PC-3 (cell line): ENCODE data around the gene ATXN7L1. TPM values are rescaled to one million over a fixed set of nuclear protein-coding genes. Genes with fewer than 3 reads are reported as not detected.
A peak's percentile ranks its signal among the peaks of the same experiment; 100 is the strongest.

Source experiments
- ATAC-seq: fragments of 200-7000 bp; cut with Tn5 transposase; 2 replicates; pipeline ENCODE4 v1.9.1; 2020; ENCODE audit warnings: mild to moderate bottlenecking, moderate library complexity
- BruUV-seq: library from RNA; stranded (reverse); fragments of 400-500 nt; replicated peaks from 2 replicates; lab custom pipeline; 2021; lab: Mats Ljungman, UMichigan
- CTCF ChIA-PET: fragments of 300-600 bp; sonication (Branson Sonifier 250); formaldehyde crosslinking; loops from one replicate; lab custom pipeline; 2022; ENCODE audit warnings: antibody characterized with exemption; lab: Charles Lee
- POLR2A ChIA-PET: fragments of 300-600 bp; sonication (Branson Sonifier 250); formaldehyde crosslinking; loops from one replicate; lab custom pipeline; 2022; ENCODE audit warnings: antibody characterized with exemption; ENCODE audit not compliant: unreplicated experiment; lab: Charles Lee
- DNase-seq: peaks from one replicate; pipeline ENCODE4 v3.0.0-alpha.2; 2015
- H2AFZ ChIP-seq: fragments of 300-600 bp; sonication (generic); 2 replicates; pipeline ENCODE4 v1.6.0; 2016; ENCODE audit warnings: antibody characterized with exemption, low read length
- H3F3A ChIP-seq: fragments of 300-600 bp; sonication (generic); one replicate; pipeline ENCODE4 v1.6.0; 2017; ENCODE audit warnings: antibody characterized with exemption, low read length, control low read depth, mild to moderate bottlenecking; ENCODE audit not compliant: unreplicated experiment
- H3K27ac ChIP-seq: fragments of 300-600 bp; sonication (generic); 2 replicates; pipeline ENCODE4 v1.5.1; 2016; ENCODE audit warnings: mild to moderate bottlenecking, low read length
- H3K27me3 ChIP-seq: fragments of 300-600 bp; sonication (generic); 2 replicates; pipeline ENCODE4 v1.6.1; 2016; ENCODE audit warnings: low read length, mixed read lengths
- H3K36me3 ChIP-seq: fragments of 300-600 bp; sonication (generic); 2 replicates; pipeline ENCODE4 v1.6.1; 2016; ENCODE audit warnings: low read depth, mixed run types, low read length, mixed read lengths
- H3K4me1 ChIP-seq: fragments of 300-600 bp; sonication (generic); 2 replicates; pipeline ENCODE4 v1.5.1; 2016; ENCODE audit warnings: low read length; ENCODE audit not compliant: insufficient read depth
- H3K4me2 ChIP-seq: fragments of 300-600 bp; sonication (generic); 2 replicates; pipeline ENCODE4 v1.6.0; 2016; ENCODE audit warnings: low read length
- H3K4me3 ChIP-seq: fragments of 300-600 bp; sonication (generic); 2 replicates; pipeline ENCODE4 v1.5.1; 2016; ENCODE audit warnings: mild to moderate bottlenecking, low read length, mixed read lengths
- H3K79me2 ChIP-seq: fragments of 300-600 bp; sonication (generic); 2 replicates; pipeline ENCODE4 v1.6.1; 2017; ENCODE audit warnings: low read length, mixed read lengths
- H3K9ac ChIP-seq: fragments of 300-600 bp; sonication (generic); 2 replicates; pipeline ENCODE4 v1.6.0; 2016; ENCODE audit warnings: mild to moderate bottlenecking, low read length
- H3K9me2 ChIP-seq: fragments of 300-600 bp; sonication (generic); replicated peaks from 2 replicates; pipeline ENCODE4 v1.6.1; 2016; ENCODE audit warnings: mixed run types, low read length, mixed read lengths
- H3K9me3 ChIP-seq: fragments of 300-600 bp; sonication (generic); 2 replicates; pipeline ENCODE4 v1.6.1; 2016; ENCODE audit warnings: low read length, mixed read lengths
- H4K20me1 ChIP-seq: fragments of 300-600 bp; sonication (generic); 2 replicates; pipeline ENCODE4 v1.6.1; 2016; ENCODE audit warnings: low read length, mixed read lengths
- EZH2 ChIP-seq: fragments of 300-600 bp; sonication (generic); IDR thresholded peaks from one replicate; pipeline ENCODE4 v1.6.1; 2017; ENCODE audit warnings: antibody characterized with exemption, mild to moderate bottlenecking, low read length; ENCODE audit not compliant: unreplicated experiment
- EZH2phosphoT487 ChIP-seq: fragments of 300-600 bp; sonication (generic); IDR thresholded peaks from 2 replicates; pipeline ENCODE4 v1.6.1; 2018; ENCODE audit warnings: mild to moderate bottlenecking, antibody characterized with exemption, low read length, borderline replicate concordance
- intact Hi-C: fragments of 100-400 bp; cut with micrococcal nuclease; formaldehyde crosslinking; loops from 2 replicates; pipeline ENCODE4 v1.9.0; 2023
- total RNA-seq: library from RNA; depleted of rRNA; stranded (reverse); fragments of >200 nt; gene quantifications from 2 replicates; pipeline ENCODE4 v1.2.3, GENCODE V29; 2014
- TF ChIP-seq, protein P1 (sequence below): fragments of 300-600 bp; sonication (generic); conservative IDR thresholded peaks from 2 replicates; pipeline ENCODE4 v1.5.1; 2017; ENCODE audit warnings: antibody characterized with exemption, low read depth, mild to moderate bottlenecking, low read length

Gene ATXN7L1
- total RNA-seq, 1 experiment from 2014 or later: 16.0 TPM

DNA sequence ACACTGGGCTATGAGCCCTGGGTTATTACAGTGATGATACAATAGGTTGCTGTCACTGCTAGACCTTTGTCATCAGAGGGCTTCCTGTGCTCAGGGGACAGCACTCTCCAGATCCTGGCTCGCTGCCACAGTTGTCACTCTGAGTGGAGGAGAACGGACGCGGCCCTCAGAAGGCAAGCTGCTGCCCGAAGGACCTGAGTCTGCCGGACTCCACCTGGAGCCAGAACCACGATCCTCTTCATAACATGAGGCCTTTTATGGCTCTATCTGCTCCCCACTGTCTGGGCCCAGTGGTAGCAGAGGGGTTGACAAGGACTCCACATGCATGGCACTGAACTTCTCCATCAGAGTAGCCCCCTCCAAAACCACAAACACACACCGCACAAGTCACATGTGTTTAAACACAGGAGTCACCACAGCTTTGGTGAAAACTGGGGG is 200.4 kb downstream of the ATXN7L1 start:
- ChIA-PET CTCF (no interaction called here), POLR2A (no interaction called here)
- H3K27me3 ChIP-seq: no peaks in the 10 kb centered on the region
- ATAC-seq: no peak
- BruUV-seq: no TSS peak
- H3K9me2 ChIP-seq: no peaks in the 10 kb centered on the region
- H3K27ac ChIP-seq: no peak overlapping the region
- H2AFZ ChIP-seq: no peak overlapping the region
- H3K79me2 ChIP-seq: no peaks in the 10 kb centered on the region
- H3K36me3 ChIP-seq: no peaks in the 10 kb centered on the region
- H3K9me3 ChIP-seq: no peaks in the 10 kb centered on the region
- no peak for TF ChIP-seq EZH2
- TF ChIP-seq EZH2phosphoT487: no peak
- TF ChIP-seq, protein P1, sequence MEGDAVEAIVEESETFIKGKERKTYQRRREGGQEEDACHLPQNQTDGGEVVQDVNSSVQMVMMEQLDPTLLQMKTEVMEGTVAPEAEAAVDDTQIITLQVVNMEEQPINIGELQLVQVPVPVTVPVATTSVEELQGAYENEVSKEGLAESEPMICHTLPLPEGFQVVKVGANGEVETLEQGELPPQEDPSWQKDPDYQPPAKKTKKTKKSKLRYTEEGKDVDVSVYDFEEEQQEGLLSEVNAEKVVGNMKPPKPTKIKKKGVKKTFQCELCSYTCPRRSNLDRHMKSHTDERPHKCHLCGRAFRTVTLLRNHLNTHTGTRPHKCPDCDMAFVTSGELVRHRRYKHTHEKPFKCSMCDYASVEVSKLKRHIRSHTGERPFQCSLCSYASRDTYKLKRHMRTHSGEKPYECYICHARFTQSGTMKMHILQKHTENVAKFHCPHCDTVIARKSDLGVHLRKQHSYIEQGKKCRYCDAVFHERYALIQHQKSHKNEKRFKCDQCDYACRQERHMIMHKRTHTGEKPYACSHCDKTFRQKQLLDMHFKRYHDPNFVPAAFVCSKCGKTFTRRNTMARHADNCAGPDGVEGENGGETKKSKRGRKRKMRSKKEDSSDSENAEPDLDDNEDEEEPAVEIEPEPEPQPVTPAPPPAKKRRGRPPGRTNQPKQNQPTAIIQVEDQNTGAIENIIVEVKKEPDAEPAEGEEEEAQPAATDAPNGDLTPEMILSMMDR: no peak
- H3K9ac ChIP-seq: no peak overlapping the region
- no peaks in the 10 kb centered on the region for H3F3A ChIP-seq
- H3K4me1 ChIP-seq: peaks cover 19% of the 10 kb centered on the region
- H3K4me3 ChIP-seq: no peak overlapping the region
- H4K20me1 ChIP-seq: no peaks in the 10 kb centered on the region
- DNase-seq: no peak
- intact Hi-C loops: no loop called here
- no peak overlapping the region for H3K4me2 ChIP-seq

DNA sequence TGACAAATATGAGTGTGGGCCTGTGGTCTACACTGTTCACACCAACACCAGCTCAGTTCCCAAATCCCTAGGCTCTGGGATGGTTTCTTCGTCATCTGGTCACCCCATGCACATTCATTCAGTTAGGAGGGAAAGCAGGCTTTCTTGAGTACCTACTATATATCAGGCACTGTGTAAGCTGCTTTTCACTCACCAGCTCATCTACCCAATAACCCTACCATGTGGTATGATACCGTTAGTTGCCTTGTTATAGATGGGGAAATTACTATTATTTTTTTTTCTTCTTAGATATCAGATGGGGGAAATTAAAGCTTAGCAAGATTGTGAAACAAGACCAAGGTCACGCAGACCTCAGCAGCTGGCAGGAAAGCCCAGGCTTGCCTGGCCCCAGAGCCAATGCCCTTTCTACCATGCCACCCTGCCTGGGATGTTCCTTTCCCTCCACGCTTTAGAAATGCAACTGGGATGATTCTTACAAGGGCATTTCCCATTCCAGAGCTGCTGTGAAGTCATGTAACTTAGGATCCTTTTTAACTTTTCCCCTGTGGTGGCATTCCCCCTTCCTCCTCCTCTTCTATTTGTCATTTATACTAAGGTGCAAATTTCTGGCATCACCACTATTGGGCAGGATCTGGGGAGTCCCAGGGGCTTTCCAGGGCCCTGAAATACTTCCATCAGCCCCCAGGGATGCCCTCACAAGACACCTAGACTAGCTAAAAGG is 202.0 kb downstream of the ATXN7L1 start:
- ATAC-seq (no peak), DNase-seq (no peak)
- intact Hi-C loops: no loop called here
- Histone ChIP-seq H3K9me3 (no peaks in the 10 kb centered on the region), H3K9me2 (no peaks in the 10 kb centered on the region), H3F3A (no peaks in the 10 kb centered on the region), H3K27me3 (no peaks in the 10 kb centered on the region), H3K9ac (no peak overlapping the region), H3K4me1 (peaks cover 18% of the 10 kb centered on the region), H3K4me3 (no peak overlapping the region), H3K36me3 (no peaks in the 10 kb centered on the region), H3K79me2 (no peaks in the 10 kb centered on the region), H3K27ac (no peak overlapping the region), H4K20me1 (no peaks in the 10 kb centered on the region), H2AFZ (no peak overlapping the region), H3K4me2 (no peak overlapping the region)
- no TSS peak for BruUV-seq
- CTCF ChIA-PET: no interaction called here
- TF ChIP-seq EZH2phosphoT487 (no peak), EZH2 (no peak)
- TF ChIP-seq, protein P1: no peak
- POLR2A ChIA-PET: no interaction called here

DNA sequence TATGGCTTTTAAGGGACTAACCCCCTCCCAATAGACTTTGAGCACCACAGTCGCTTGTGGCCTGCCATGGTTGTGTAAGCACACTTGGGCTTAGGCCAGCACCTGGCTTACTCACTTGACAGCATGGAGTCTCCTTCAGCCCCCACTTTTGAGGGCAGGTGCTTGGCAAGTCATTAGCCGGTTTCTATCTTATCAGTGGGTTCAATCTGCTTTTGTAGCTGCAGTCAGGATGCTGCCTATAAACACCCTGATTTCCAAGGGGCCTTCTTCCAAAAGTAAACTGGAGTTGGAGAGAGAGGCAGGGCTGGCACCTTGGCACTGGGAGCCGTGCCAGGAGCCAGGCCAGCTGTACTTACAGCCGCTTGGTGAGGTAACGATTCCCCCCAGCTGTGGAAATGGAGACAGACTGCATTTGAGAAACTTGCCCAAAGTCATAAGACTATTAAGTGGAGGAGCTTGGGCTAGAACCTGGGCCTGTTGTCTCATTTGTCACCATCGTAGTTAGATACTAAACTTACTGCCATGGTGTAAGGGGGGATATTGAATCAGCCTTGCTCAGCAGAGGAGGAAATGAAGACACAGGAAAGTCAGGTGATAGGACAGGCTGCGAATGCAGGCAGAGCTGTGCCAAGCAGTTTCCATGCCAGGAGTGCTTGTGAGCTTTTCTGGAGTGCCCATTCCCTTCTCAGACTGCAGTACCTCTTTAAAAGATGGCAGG is 202.9 kb downstream of the ATXN7L1 start:
- CTCF ChIA-PET: no interaction called here
- Histone ChIP-seq H2AFZ (no peak overlapping the region), H3K27me3 (no peaks in the 10 kb centered on the region), H3K9me2 (no peaks in the 10 kb centered on the region), H3K79me2 (no peaks in the 10 kb centered on the region), H3K9ac (no peak overlapping the region), H3F3A (no peaks in the 10 kb centered on the region), H3K4me1 (peaks cover 10% of the 10 kb centered on the region), H4K20me1 (no peaks in the 10 kb centered on the region), H3K36me3 (no peaks in the 10 kb centered on the region), H3K27ac (no peak overlapping the region), H3K4me2 (no peak overlapping the region), H3K9me3 (no peaks in the 10 kb centered on the region), H3K4me3 (no peak overlapping the region)
- TF ChIP-seq EZH2 (no peak), EZH2phosphoT487 (no peak)
- TF ChIP-seq, protein P1: no peak
- DNase-seq: peak; percentile 33
- POLR2A ChIA-PET: no interaction called here
- BruUV-seq: no TSS peak
- ATAC-seq: no peak
- intact Hi-C loops: no loop called here
